RWPE2 (cell line): ENCODE results near the gene KRTAP8-1.

Experiments used
- ATAC-seq: fragments of 200-7000 bp; cut with Tn5 transposase; 3 replicates; pipeline ENCODE4 v1.9.1; 2021; ENCODE audit warnings: low read depth
- DNase-seq: peaks from one replicate; pipeline ENCODE4 v3.0.0-alpha.2; 2020; ENCODE audit warnings: low spot score
- H3K27ac ChIP-seq: fragments of 450-650 bp; 2 replicates; pipeline ENCODE4 v1.5.1; 2017; ENCODE audit warnings: mild to moderate bottlenecking; ENCODE audit not compliant: poor library complexity, severe bottlenecking
- H3K27me3 ChIP-seq: fragments of 250-450 bp; sonication (Bioruptor Pico); 2 replicates; pipeline ENCODE4 v1.5.1; 2021; ENCODE audit warnings: mild to moderate bottlenecking, moderate library complexity; ENCODE audit not compliant: insufficient read depth, poor library complexity, severe bottlenecking
- H3K36me3 ChIP-seq: fragments of 250-450 bp; sonication (Bioruptor Pico); 2 replicates; pipeline ENCODE4 v1.5.1; 2020; ENCODE audit warnings: low read depth, mild to moderate bottlenecking, moderate library complexity
- H3K4me1 ChIP-seq: fragments of 250-450 bp; sonication (Bioruptor Pico); 2 replicates; pipeline ENCODE4 v1.5.1; 2021; ENCODE audit warnings: mild to moderate bottlenecking, moderate library complexity; ENCODE audit not compliant: insufficient read depth, poor library complexity, severe bottlenecking
- H3K4me3 ChIP-seq: fragments of 250-450 bp; sonication (Bioruptor Pico); 2 replicates; pipeline ENCODE4 v1.5.1; 2021; ENCODE audit warnings: mild to moderate bottlenecking, moderate library complexity; ENCODE audit not compliant: severe bottlenecking
- H3K9me3 ChIP-seq: fragments of 250-450 bp; sonication (Bioruptor Pico); 2 replicates; pipeline ENCODE4 v1.5.1; 2021; ENCODE audit warnings: mild to moderate bottlenecking, moderate library complexity; ENCODE audit not compliant: severe bottlenecking
- TF ChIP-seq, protein P1 (sequence below): fragments of 450-650 bp; IDR thresholded peaks from one replicate; pipeline ENCODE4 v1.5.1; 2017; ENCODE audit warnings: mild to moderate bottlenecking, moderate library complexity; ENCODE audit not compliant: poor library complexity, severe bottlenecking

Gene KRTAP8-1, protein sequence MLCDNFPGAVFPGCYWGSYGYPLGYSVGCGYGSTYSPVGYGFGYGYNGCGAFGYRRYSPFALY

GRCh38 chr21:30813174-30813573 lies at the start of gene KRTAP8-1:
TSS of gene KRTAP8-1 (minus strand) at chr21:30813274. CDS start at chr21:30813220, 54 bp downstream.
- no peaks in the 10 kb centered on the region for H3K9me3 ChIP-seq
- no peak within 1 kb of the TSS for H3K27ac ChIP-seq
- H3K4me1 ChIP-seq = no peaks in the 10 kb centered on the region
- TF ChIP-seq, protein P1, sequence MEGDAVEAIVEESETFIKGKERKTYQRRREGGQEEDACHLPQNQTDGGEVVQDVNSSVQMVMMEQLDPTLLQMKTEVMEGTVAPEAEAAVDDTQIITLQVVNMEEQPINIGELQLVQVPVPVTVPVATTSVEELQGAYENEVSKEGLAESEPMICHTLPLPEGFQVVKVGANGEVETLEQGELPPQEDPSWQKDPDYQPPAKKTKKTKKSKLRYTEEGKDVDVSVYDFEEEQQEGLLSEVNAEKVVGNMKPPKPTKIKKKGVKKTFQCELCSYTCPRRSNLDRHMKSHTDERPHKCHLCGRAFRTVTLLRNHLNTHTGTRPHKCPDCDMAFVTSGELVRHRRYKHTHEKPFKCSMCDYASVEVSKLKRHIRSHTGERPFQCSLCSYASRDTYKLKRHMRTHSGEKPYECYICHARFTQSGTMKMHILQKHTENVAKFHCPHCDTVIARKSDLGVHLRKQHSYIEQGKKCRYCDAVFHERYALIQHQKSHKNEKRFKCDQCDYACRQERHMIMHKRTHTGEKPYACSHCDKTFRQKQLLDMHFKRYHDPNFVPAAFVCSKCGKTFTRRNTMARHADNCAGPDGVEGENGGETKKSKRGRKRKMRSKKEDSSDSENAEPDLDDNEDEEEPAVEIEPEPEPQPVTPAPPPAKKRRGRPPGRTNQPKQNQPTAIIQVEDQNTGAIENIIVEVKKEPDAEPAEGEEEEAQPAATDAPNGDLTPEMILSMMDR = no peak
- H3K4me3 ChIP-seq = no peak within 1 kb of the TSS
- no peaks in the 10 kb centered on the region for H3K36me3 ChIP-seq
- DNase-seq = no peak
- H3K27me3 ChIP-seq = no peaks in the 10 kb centered on the region
- ATAC-seq = no peak

DNA sequence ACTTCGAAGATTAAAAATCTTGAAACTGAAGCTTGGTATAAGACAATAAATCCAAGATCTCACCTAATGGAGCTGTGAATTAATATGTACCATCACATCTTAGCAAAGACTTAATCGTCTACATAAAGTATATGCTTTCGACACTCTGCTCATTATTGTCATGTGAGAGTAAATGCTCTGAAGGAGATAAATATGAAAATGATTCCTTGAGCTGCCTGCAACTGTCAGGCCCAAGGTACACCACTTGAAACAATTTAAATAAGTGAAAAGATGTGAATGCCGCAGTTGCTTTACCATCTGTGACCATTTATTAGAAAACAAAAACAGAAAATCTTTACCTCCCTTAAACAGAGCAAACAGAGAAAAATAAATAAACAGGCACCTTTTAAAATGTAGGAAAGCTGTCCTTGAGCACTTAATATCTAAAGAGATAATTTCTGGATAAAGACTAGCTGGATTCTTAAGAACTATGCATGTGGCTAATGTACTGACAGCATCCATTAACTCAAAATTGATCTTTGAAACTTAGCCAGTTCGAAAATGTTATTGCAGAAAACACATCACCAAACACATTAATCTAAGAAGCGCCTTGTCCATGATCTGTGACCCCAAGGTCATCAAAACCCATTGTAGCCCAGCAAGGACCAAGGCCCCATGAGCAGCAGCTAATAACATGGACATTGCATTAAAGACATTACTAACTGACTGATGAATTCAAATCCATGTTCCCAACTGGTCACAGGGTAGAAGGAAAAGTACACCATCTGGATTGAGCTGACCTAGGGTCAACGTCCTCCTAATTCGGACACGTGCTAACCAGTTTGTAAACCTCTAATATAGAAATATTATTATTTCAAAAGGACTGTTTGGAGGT lies 34.8 kb upstream of the KRTAP8-1 start:
- DNase-seq = no peak
- no peak overlapping the region for H3K4me3 ChIP-seq
- TF ChIP-seq, protein P1 = no peak
- H3K9me3 ChIP-seq = no peaks in the 10 kb centered on the region
- H3K27me3 ChIP-seq = no peaks in the 10 kb centered on the region
- no peaks in the 10 kb centered on the region for H3K4me1 ChIP-seq
- no peaks in the 10 kb centered on the region for H3K36me3 ChIP-seq
- no peak for ATAC-seq
- no peak overlapping the region for H3K27ac ChIP-seq

- no peaks in the 10 kb centered on the region for H3K4me1 ChIP-seq
Observed at GRCh38 chr21:30842990-30843389, 29.9 kb upstream of the KRTAP8-1 start.

GRCh38 chr21:30839304-30839703 lies 26.2 kb upstream of the KRTAP8-1 start:
- Histone ChIP-seq H3K27me3 (peaks cover 3% of the 10 kb centered on the region), H3K9me3 (no peaks in the 10 kb centered on the region), H3K27ac (no peak overlapping the region), H3K36me3 (no peaks in the 10 kb centered on the region), H3K4me3 (no peak overlapping the region), H3K4me1 (no peaks in the 10 kb centered on the region)
- ATAC-seq (peak; percentile 69; the same call in 2 of the 3 replicates), DNase-seq (no peak)
- TF ChIP-seq, protein P1 = peak; percentile 63

More at GRCh38 chr21:30842990-30843389, 29.9 kb upstream of the KRTAP8-1 start:
- TF ChIP-seq, protein P1 = no peak
- ATAC-seq = no peak
- Histone ChIP-seq H3K9me3 (no peaks in the 10 kb centered on the region), H3K27me3 (no peaks in the 10 kb centered on the region), H3K36me3 (no peaks in the 10 kb centered on the region), H3K4me3 (no peak overlapping the region), H3K27ac (no peak overlapping the region)
- no peak for DNase-seq

DNA sequence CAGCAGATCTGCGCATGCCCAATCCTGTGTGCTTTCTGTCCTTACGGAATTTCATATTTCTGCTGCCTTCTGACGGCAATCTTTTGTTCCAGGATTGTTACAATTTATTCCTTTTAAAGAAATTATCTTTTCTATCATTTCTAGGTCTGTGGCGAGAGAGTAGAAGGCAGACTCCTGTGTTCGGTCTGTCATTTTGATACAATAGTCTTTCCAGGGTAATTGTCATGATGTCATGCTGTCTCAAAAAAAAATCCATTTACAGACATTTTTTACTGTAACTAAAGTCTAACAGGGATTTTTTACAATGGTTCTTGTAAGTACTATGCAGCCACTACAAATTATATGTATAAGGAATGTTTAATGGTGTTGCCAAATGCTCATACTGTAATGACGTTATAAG lies 25.5 kb upstream of the KRTAP8-1 start:
- H3K9me3 ChIP-seq = no peaks in the 10 kb centered on the region
- TF ChIP-seq, protein P1 = no peak
- ATAC-seq = no peak
- no peaks in the 10 kb centered on the region for H3K4me1 ChIP-seq
- no peak overlapping the region for H3K4me3 ChIP-seq
- no peak overlapping the region for H3K27ac ChIP-seq
- H3K27me3 ChIP-seq = peaks cover 3% of the 10 kb centered on the region
- no peak for DNase-seq
- no peaks in the 10 kb centered on the region for H3K36me3 ChIP-seq
